Nucleus accumbens (tissue), 56 donors: ENCODE results near the gene SND1.
A peak's percentile ranks its signal among the peaks of the same experiment; 100 is the strongest.

ENCODE experiments used
- DNase-seq, 56 donors: peaks; one replicate each; lab custom pipeline; 2025; lab: John Stamatoyannopoulos, UW

The SND1 gene

GRCh38 chr7:128029405-128029995, 377.5 kb downstream of the SND1 start:
- no peak for DNase-seq

GRCh38 chr7:128030263-128030653, 378.3 kb downstream of the SND1 start:
- DNase-seq = no peak

DNA sequence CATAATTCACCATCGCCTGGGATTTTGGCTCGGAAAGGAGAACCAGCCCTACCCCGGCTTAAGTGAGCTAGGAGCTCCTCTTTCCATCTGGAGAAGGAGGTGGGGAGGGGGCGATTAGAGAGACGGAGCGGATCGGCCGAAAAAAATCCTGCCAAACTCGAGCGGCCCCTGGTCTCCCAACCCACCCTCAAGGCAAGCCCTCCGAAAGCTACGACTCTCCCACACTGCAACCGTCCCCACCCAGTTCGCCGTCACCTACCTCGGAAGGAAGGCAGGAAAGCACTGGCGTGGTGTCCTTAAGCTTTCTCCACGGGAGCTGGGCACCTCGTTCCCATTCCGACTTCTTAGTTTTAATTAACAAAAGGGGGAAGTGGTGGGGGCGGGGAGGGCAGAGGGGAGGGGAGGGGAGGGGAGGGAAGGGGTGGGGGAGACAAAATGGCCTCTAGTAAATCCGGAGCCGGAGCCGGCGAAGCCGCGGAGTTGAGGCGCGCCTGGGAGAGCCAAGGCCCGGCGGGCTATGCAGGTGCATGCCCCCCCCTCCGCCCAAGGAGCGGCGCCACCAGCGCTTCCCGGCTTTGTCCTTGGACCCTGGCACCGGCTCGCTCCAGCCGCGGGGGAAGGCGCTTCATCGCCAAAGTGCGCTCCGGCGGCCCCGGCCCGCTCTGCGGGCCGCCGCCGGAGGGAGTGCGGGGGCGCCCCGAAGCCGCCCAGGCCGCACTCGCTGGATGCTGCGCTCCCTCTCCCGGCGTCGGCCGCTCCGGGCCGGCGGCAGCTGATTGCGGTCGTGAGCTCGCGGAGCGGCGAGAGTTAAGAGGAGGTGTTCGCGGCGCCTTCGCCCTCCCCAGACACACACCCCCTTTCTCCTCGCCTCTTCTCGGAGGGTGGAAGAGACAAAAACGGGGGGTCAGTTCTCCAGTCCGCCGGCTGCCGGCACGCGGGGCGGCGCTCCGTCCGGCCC, 378.9 kb downstream of the SND1 start, which contains the start of gene LRRC4:
LRRC4 (minus strand) TSS at position 784 of the 958 bp plus-strand sequence. CDS start 797 bp downstream, outside the sequence.
- peak in 36 of 56 donors; percentile 19 to 68 (median 50) for DNase-seq

DNA sequence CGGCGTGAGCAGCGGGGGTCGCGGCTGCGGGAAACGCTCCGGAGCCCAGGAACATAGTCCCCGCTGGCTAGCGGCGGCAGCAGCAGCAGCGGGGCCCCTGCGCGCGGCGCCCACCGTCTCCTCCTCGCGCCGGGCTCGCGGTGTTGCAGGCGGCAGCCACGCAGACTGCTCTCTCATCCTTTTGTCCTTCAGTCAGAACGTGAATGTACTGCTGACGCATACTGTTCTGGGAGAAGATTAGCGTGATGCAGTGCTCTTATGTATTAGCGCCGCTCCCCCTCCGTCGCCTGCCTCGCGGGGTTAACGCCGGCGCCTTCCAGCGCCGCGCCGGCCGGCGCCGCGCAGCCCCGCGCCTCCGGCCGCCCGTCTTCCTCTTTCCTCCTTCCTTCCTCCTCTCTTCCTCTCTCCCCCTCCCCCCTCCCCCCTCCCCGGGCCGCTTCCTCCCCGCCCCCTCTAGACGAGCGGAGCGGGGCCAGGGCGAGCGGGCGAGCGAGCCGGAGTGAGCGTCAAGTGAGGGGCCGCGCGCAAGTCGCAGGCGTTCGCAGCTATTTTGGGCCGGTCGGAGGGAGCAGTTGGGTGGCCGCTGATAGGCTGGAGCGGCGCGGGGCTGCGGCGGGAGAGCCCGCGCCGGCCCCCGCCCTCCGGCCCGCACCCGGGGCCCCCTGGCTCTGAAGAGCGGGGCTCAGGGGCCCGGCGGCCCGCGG, 380.1 kb downstream of the SND1 start:
- peak in 41 of 56 donors; percentile 18 to 74 (median 53) for DNase-seq

DNA sequence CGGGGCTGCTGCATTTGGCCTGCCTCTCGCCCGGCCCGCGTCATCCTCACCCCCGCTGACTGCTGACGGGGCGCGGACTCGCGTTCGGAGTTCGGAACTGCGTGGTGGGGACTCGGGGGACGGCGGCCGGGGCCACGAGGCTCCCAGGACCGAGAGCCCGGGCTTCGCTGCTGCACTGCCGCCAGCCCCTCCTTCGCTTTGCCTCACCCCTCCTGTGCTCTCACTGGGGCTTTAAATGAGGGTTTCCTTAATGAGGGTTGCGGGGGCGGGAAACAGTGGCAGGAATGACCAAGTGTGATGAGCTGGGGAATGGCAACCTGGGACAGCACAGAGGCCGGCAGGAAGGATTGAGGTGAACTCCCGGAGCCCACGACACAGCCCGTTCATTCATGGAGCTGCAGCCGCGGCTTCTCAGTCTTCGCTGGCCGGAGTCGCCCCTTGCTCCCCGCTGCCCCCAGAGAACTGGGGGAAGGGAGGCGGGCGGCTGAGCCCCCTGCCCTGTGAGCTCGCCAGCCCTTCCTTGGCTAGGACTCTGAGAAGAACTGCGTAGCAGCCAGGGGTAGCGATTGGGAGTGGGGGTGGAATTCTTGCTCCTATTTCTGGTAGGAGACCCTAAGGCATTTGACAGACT, 380.7 kb downstream of the SND1 start:
- peak in 22 of 56 donors; percentile 33 to 69 (median 54) for DNase-seq

GRCh38 chr7:128033246-128033645, 381.3 kb downstream of the SND1 start:
- DNase-seq = peak in 19 of 56 donors; percentile 21 to 71 (median 34)

- no peak for DNase-seq
Observed at GRCh38 chr7:128034825-128035224, 382.8 kb downstream of the SND1 start.

- DNase-seq = peak in 12 of 56 donors; percentile 13 to 55 (median 30)
Observed at GRCh38 chr7:128035712-128036111, 383.7 kb downstream of the SND1 start.

GRCh38 chr7:128036226-128036940, 384.4 kb downstream of the SND1 start:
- DNase-seq = no peak

GRCh38 chr7:128037081-128037480, 385.1 kb downstream of the SND1 start:
- no peak for DNase-seq

- no peak for DNase-seq
Observed at GRCh38 chr7:128037880-128038619, 386.1 kb downstream of the SND1 start.

GRCh38 chr7:128039544-128039953, 387.6 kb downstream of the SND1 start:
- no peak for DNase-seq

DNA sequence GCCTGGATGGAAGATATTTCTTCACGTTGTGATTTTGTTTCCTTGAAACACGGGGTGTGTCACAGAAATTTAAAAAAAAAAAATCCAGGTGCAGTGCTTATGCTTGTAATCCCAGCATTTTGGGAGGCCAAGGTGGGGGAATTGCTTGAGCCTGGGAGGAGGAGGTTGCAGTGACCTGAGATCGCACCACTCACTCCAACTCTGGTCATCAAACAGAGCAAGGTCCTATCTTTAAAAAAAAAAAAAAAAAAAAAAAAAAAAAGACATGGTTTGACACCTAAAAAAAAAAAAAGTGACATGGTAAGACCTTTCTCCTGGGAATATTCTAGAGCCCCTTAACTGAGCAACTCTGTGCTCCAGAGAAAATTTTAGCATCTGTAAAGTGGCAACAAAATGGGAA, 388.2 kb downstream of the SND1 start:
- DNase-seq = no peak

GRCh38 chr7:128041203-128041602, 389.2 kb downstream of the SND1 start:
- peak in 1 of 56 donors; percentile 61 for DNase-seq

DNA sequence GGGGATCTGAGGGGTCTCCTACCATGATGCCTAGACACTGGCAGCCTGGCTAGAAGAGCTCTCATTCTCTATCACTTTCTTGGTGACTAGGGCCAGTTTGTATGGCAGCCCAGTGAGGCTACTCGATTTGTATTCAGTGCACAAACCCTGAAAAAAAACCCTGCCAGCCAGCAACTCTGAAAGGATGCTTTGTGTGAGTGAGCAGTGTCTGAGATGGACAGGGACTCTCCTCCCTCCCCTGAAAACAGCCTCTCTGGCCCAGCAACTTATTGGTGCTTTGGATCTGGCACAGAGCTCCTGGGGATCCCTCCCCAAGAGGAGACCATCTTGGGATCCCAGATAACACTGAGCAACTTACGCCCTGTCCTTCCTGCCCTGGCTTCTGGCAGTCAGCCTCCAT, 390.0 kb downstream of the SND1 start:
- DNase-seq = peak in 55 of 56 donors; percentile 40 to 95 (median 80)

DNA sequence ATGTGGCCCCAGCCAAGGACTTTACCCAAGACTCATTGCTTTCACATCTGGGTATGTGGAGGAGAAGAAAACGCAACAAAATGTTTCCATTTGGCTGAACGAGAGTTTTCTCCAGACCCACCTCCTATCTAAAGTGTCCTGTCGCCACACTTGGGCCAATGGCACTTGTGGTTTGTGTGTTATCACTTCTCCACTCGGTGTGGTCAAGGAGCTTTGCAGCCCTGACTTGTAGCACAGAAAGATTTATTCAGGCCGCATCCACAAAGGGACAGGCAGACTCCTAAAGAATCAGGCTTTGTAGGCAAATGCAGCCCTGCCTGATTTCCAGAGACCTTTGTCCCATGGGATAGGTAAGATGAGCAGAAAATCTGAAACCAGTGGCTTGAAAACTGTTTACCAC, 392.1 kb downstream of the SND1 start:
- DNase-seq = no peak

DNA sequence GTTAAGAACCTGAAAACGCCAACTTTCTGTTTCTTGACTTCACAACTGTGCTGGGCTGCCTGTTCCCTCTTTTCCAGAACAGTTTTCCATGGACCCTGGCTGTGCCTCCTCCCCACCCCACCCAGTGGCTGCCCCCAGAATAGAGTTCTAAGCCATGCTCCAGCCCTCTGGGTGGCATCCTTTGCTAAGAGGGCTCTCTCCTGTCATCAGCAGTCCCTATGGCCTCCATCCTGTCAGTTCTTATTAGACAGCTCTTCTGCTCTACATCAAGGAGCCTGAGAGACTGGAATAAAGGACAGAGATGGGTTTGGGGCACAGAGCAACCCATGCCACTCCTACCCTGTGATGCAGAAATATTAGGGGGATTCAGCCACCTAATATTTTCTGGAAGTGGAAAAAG, 393.2 kb downstream of the SND1 start:
- DNase-seq = no peak

DNA sequence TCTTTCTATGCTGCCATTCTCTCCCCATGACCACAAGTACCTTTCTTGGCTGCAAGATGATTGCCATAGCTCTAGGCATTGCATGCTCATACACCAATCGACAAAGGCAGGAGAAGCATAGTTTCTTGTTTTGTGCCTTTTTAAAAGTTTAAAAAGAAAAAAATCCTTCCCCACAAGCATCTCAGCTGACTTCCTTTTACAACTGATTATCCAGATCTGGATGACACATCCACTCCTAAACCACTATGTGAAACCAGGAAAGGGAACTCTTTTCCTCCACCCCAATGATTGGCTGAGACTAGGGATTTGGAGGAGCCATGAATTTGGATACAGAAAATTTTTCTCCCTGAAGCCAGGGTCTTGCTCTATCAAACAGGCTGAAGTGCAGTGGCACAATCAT, 393.8 kb downstream of the SND1 start:
- DNase-seq = no peak

DNA sequence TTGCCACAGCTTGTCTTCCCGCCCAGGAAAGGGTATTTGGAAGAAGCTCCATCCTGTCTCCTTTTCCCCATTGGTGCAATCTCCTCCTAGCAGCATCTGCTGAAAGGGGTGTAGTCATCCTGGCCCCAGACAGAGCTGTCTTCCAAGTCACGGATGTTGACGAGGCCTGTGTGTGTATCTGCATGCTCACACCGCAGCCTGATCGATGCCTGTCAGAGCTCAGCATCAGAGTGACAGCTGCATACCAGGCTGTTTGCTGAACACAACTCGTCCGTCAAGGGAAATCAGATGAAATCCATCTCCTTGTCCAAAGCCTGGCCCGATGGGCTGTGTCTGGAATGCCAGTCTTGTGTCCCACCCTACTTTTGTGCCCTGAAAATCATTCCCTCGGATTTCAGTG, 400.4 kb downstream of the SND1 start:
- DNase-seq = no peak
